B cell (primary cell): ENCODE measurements around the gene GGTLC2.

Experiments used
- CTCF ChIP-seq: fragments of 200-600 bp; IDR thresholded peaks from one replicate; pipeline ENCODE4 v1.8.0; 2022; ENCODE audit warnings: antibody characterized with exemption, mild to moderate bottlenecking
- EZH2 ChIP-seq: IDR thresholded peaks from 2 replicates; pipeline ENCODE4 v1.6.1; 2012; ENCODE audit warnings: borderline replicate concordance, low read depth, mild to moderate bottlenecking, moderate library complexity, low read length; ENCODE audit not compliant: insufficient read depth, poor library complexity, severe bottlenecking

- no peak for TF ChIP-seq EZH2
- no peak for TF ChIP-seq CTCF
Measured at GRCh38 chr22:22669093-22669492, 24.7 kb downstream of the GGTLC2 start.
